ENCODE data around the gene PLXNC1.

PLXNC1 gene

DNA sequence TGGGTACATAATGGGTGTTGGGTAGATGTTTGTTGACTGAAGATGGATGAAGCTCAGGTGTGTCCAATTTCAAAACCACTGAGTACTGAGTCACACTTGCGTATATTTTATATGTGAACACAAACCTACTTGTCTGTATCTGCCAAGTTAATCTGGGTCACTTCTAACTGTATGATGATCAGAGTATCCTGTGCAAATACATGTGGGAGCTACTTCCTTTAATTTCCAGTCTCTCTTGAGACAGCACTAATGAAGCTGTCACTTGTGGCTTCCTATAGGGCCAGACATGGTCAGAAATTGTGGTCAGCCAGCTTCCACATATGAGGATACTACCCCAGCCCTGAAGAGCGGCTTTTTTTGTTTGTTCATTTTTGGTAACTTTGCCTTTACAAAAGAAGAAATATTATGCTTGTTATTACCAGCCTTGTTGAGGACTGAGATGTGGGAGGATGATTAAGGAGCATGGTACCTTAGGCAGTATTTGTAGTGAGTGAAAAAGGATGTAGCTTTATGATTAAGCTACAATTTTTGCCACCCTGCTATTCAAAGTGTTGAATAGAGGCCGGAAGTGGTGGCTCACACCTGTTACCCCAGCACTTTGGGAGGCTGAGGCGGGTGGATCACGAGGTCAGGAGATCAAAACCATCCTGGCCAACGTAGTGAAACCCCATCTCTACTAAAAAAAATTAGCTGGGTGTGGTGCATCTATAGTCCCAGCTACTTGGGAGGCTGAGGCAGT lies 32.4 kb downstream of the PLXNC1 start:
- no peak for DNase-seq (ENCODE audit: low spot score)

- DNase-seq (ENCODE audit: low spot score): peak; percentile 25
Observed at GRCh38 chr12:94182986-94183707, 34.8 kb downstream of the PLXNC1 start.

GRCh38 chr12:94183708-94184379 lies 35.5 kb downstream of the PLXNC1 start:
- DNase-seq (ENCODE audit: low spot score): peak; percentile 73

- DNase-seq (ENCODE audit: low spot score): no peak
Observed at GRCh38 chr12:94184995-94185719, 36.8 kb downstream of the PLXNC1 start.

GRCh38 chr12:94185801-94186200 lies 37.4 kb downstream of the PLXNC1 start:
- DNase-seq (ENCODE audit: low spot score): no peak

- no peak for DNase-seq (ENCODE audit: low spot score)
Observed at GRCh38 chr12:94186278-94187241, 38.2 kb downstream of the PLXNC1 start.

DNA sequence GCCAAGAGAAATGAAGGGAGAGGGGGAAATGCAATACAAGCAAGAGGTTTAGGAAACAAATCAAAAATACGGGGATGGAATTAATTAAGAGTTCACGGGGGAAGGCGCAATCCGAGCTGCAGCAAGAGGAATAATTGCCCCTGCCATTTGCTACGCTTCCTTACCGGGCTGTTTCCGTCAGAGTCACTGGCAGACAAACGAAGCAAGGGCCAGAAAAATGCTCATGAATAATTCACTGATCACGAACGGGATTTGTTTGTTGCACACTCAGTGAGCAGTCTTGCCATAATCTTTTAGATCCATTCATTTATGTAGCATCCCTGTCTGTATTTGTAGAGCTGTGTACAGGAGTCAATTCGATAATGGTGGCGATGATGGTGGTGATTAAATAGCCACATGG lies 39.0 kb downstream of the PLXNC1 start:
- no peak for DNase-seq (ENCODE audit: low spot score)

GRCh38 chr12:94190623-94191022 lies 42.2 kb downstream of the PLXNC1 start:
- DNase-seq (ENCODE audit: low spot score): no peak

- DNase-seq (ENCODE audit: low spot score): no peak
Observed at GRCh38 chr12:94191023-94191422, 42.6 kb downstream of the PLXNC1 start.

GRCh38 chr12:94191811-94192210 lies 43.4 kb downstream of the PLXNC1 start:
- no peak for DNase-seq (ENCODE audit: low spot score)

GRCh38 chr12:94192506-94192905 lies 44.1 kb downstream of the PLXNC1 start:
- no peak for DNase-seq (ENCODE audit: low spot score)

DNA sequence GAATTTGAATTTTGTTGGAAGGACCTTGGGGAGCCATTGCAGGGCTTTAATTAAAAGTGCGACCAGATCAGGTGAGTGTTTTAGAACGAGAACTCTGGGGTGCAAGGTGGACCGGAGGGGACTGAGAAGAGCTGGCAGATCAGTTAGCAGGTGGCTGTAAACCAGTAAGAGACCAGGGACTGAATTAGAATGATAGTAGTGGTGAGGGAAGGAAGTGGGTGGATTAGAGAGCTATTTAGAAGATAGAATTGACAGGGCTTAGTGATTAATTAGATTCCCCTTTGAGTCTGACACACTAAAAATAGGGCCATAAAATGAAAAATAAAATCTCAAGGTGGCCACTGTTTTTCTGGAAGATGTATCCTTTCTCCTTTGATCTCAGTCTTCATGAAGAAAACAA lies 44.8 kb downstream of the PLXNC1 start:
- DNase-seq (ENCODE audit: low spot score): no peak

GRCh38 chr12:94195483-94195882 lies 47.1 kb downstream of the PLXNC1 start:
- no peak for DNase-seq (ENCODE audit: low spot score)

DNA sequence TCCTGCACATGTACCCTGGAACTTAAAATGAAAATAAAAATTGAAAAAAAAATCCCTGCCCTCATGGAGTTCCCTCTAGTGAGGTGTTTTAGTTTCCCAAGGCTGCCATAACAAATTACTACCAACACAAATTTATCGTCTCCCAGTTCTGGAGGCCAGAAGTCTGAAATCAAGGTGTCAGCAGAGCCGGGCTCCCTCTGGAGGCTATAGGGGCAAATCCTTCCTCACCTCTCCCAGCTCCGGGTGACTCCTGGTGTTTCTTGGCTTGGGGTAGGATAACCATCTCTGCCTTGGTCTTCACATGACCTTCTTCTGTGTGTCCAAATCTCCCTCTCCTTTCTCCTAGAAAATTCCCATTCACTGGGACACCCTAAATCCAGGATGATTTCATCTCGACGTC lies 50.1 kb downstream of the PLXNC1 start:
- DNase-seq (ENCODE audit: low spot score): no peak

DNA sequence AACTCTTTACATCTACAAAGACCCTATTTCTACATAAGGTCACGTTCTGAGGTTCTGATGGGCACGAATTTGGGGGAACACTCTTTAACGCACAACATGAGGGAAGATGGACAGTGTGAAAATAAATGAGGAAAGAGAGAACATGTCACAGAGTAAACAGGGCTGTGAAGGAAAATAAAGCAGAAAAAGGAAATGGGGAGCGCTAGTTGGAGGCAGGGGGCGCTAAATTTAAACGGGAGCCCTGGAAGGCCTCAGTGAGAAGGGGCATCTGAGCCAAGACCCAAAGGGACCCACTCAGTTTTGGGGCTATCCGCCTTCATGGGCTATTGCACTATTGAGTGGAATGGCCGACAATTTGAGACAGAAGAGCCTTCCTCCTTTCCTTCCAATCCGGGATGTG lies 50.5 kb downstream of the PLXNC1 start:
- DNase-seq (ENCODE audit: low spot score): no peak

DNA sequence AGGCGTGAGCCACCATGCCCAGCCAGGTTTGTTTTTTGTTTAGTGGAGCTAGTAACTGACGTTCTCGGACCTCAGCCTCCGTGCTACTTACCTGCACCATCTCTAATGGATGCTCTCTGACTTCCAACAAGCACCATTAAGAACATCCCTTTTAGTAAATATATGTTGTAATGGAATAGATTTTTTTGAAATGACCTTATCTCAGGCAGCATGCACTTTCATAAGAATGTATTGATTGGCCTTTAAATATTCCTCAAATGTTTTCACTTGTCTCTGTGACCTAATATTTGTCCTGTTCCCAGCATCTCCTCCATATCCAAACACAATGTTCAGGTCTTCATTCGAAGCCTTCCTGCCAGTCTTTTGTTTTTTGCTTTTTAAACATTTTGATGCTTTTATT lies 51.7 kb downstream of the PLXNC1 start:
- no peak for DNase-seq (ENCODE audit: low spot score)

- DNase-seq (ENCODE audit: low spot score): no peak
Observed at GRCh38 chr12:94200695-94201094, 52.3 kb downstream of the PLXNC1 start.

GRCh38 chr12:94202245-94203180 lies 54.1 kb downstream of the PLXNC1 start:
- no peak for DNase-seq (ENCODE audit: low spot score)

DNA sequence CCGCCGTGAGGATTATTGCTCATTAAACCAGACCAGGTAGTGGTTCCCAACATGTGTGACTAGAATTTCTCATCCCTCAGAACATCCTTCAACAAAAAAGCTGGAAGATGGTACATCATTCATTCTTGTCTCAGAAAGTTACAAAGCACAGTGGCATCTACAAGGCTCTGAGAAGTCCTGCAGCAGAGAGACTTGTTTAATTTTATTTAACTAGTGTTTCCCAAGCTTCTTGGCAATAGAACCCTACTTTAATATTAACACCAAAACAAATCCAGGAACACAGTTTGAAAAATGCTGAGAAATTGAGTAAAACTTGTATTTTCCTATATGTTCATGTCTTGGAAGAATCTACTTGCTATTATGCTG lies 54.8 kb downstream of the PLXNC1 start:
- DNase-seq (ENCODE audit: low spot score): no peak

GRCh38 chr12:94203796-94204195 lies 55.4 kb downstream of the PLXNC1 start:
- no peak for DNase-seq (ENCODE audit: low spot score)
